HG03342 (cell line): ENCODE results near the gene SPR.

Experiments used
- ATAC-seq: cut with Tn5 transposase; IDR thresholded peaks from one replicate; pipeline ENCODE4 v1.9.1; 2021; ENCODE audit warnings: mild to moderate bottlenecking, moderate library complexity; ENCODE audit not compliant: unreplicated experiment

The SPR gene

DNA sequence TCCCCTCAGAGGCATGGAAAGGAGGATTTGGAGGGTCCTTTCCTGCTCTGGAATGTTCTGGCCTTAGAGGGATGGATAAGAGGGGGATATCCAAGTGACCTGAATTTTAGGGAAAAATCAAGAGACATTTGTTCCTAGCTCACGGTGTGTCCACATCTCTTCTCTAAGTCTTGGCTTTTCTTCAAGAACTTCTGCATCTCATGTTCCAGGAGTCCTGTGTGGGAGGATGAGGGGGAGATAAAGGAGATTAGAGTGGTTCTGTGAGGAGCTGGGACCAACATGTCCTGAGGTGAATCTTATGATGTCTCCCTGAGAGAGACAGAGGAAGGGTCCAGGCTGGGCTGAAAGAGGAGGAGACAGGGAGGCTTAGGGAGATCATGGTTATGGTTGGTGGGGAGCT, 41.8 kb downstream of the SPR start:
- ATAC-seq = no peak

DNA sequence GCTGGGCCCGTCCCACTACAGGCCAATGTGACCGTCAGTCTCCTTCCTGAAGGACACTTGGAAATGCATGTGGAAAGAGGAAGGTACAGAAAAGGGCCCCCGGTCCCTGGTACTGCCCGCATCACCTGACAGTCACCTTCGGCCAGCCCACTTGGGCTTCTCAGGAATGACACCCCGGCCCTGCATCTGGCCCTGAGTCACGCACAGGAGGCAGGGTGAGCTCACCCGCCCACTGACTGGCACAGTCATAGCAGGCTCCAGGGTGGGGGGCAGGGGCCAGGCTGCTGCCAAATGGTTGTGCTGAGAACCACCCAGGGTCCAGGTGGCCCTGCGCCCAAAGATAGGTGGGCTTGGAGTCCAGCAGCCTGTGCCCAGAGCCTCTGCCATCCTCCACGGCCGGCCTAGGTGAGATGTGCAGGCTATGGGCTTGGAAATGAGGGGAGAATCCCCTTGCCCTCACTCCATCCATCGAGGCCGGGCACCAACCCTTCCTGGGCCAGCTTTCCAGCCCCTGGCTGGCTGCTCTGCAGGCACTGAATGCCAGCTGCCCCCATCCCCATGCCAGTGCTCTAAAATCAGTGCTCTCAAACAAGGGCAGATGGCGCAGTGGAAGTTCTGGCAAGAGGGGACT, 44.2 kb downstream of the SPR start:
- no peak for ATAC-seq

DNA sequence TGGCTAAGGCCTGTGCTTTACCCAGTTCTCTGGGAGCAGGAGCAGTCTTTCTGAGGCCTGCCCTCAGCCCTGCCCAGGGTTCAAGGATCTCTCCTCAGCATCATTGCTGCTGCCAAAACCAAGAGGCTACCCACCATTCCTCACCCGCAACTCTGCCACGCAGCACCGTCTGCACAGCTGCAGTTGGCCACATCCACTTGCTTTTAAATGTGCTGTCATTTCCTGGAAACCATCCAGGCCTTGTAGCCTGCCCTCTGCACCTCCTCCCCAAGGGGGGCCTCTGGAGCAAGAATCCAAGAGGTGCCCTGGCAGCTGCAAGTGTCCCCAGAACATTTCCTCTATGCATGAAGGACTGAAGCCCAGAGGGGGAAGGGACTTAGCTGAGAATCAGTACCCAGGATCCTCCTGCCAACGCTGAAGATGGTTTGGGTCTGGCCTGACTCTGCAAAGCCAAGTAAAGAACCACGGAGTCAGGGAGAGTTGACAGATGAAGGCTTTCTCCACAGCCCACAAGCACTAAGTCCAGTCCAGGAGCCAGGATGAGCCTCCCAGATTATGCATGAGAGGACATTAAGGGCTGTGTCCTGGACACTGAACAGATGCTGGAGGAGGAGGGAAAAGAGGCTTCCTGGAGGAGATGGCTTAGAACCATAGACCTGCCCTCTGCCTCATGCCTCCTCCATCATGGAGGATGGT, 45.0 kb downstream of the SPR start:
- ATAC-seq = no peak

DNA sequence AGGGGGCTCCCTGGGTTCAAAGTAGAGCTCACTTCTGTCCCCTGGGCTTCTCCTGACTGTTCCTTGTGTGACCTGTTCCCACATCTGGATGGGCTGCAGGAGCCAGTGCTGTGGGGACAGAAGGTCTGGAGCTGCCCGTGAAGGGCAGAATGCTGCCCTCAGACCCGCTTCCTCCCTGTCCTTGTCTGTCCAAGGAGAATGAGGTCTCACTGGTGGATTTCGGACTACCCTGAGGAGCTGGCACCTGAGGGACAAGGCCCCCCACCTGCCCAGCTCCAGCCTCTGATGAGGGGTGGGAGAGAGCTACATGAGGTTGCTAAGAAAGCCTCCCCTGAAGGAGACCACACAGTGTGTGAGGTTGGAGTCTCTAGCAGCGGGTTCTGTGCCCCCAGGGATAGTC, 45.6 kb downstream of the SPR start:
- no peak for ATAC-seq

DNA sequence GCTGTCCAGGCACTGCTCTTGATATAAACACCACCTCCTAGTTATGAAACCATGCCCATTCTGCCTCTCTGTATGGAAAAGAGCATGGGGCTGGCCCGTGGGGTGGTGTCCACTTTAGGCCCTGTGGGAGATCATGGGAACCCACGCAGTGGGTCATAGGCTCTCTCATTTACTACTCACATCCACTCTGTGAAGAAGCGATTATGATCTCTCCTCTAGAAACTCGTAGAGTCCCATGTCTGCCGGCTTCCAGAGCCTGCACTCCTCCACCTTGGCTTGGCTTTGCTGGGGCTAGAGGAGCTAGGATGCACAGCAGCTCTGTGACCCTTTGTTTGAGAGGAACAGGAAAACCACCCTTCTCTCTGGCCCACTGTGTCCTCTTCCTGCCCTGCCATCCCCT, 46.0 kb downstream of the SPR start:
- no peak for ATAC-seq

DNA sequence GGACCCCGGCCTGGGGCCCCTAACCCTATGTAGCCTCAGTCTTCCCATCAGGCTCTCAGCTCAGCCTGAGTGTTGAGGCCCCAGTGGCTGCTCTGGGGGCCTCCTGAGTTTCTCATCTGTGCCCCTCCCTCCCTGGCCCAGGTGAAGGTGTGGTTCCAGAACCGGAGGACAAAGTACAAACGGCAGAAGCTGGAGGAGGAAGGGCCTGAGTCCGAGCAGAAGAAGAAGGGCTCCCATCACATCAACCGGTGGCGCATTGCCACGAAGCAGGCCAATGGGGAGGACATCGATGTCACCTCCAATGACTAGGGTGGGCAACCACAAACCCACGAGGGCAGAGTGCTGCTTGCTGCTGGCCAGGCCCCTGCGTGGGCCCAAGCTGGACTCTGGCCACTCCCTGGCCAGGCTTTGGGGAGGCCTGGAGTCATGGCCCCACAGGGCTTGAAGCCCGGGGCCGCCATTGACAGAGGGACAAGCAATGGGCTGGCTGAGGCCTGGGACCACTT, 46.5 kb downstream of the SPR start:
- no peak for ATAC-seq

DNA sequence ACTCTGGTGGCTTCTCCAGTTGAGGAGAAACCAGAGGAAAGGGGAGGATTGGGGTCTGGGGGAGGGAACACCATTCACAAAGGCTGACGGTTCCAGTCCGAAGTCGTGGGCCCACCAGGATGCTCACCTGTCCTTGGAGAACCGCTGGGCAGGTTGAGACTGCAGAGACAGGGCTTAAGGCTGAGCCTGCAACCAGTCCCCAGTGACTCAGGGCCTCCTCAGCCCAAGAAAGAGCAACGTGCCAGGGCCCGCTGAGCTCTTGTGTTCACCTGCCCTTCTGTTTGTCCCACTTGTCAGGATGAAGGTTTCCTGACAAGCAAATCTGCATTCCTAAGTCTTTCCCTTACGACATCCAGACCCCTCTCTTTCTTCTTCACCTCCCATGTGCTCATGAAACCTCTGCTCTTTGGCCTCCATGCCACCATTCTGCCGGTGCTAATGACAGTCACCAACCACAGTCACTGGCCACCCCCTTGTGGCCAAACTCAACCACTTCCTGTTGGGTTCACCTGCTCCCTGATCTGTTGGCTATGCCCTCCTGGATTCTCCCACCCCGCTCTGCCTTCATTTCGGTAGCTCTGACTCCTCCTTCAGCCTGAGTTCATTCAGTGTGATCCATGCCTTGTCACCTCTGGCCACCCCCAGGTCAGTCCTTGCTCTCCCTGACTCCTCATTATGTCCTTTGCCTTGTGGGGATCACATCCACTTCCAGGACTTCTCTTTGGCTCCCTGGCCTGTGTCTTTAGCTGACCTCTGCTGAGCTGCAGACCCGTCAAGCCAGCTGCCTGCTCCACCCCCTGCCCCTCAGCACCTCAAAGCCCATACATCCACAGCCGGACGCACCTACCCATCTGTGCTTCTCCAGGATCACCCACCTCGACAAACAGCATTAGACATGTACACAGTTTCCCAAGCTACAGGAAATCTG, 47.7 kb downstream of the SPR start:
- ATAC-seq = no peak

DNA sequence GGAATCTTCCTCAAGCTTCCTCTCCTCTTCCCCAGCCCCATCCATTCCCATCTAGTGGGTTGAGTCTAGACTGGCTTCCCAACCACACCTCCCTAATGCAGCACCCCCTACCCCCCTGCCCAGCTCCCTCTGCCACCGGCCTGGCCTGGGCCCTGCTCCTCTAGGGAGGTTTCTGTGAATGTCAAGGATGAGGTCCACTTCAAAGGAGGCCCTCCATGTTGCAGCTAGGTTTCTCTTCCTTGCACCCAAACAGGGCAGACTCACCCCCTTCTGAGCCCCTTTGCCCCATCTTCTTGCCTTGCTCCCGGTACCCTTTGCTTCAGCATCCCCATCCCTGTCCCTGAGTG, 48.4 kb downstream of the SPR start:
- ATAC-seq = no peak

DNA sequence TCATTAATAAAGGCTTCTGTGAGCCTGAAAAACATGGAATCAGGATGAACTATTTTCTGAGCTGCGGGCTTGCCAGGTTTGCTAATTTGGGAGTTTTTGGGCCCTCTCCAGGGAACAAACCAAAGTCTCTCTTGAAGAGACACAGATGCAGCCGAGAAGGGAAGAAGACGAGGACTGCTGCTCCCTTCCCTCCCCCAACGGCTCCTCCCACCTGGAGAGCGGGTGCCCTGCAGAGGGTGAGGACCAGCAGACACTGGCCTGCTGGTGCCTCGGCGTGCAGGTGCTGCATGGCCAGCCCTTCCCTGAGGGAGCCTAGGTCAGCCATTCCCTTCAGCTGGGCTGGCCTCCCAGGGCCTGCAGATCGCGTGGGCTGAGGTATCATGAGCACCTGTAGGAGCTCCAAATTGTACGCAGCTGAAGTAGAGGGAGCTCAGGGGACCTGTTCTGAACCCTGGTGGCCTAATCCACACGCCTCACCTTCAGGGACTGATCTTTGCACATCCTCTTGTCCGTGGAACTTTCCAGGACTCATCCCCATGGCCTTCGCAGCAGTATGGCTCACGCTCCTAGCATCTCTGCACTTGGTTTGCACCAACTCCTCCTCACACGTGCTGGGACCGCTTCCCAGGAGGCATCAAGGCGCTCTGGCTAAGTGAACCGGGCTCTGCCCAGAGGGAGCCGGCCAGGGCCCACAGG, 49.6 kb downstream of the SPR start:
- ATAC-seq = no peak

DNA sequence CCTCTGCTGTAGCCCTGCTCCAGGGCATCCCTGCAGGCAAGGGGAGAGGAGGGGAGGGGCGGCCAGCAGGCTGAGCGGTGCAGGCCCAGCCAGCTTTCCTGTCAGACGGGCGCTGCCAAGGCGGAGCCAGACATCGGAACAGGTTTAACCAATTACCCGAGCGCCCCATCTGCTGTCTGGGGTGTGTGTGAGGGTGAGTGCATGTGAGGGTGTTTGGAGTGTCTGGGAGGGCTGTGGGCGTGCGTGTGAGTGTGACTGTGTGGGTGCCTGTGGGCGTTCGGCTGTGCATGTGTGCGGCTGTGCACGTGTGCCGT, 50.1 kb downstream of the SPR start:
- ATAC-seq = no peak

DNA sequence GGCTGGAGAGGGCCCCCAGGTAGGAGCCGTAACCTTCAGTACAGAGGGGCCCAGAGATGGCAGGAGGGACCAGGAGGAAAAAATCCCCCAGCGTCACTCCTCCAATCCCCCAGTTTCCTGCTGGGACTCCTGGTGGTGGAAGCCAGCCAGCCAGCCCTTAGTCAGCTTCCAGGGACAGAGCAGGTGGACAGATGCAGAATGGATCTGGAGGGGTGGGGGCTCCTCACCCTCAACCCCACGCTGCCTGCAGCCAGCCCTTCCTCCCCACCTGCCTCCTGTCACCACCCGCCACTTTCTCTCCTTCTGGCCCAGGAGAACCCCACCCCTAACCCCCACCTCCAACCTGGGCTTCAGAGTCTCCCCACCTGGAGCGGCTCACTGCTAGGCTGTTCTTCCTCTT, 51.2 kb downstream of the SPR start:
- ATAC-seq = no peak

DNA sequence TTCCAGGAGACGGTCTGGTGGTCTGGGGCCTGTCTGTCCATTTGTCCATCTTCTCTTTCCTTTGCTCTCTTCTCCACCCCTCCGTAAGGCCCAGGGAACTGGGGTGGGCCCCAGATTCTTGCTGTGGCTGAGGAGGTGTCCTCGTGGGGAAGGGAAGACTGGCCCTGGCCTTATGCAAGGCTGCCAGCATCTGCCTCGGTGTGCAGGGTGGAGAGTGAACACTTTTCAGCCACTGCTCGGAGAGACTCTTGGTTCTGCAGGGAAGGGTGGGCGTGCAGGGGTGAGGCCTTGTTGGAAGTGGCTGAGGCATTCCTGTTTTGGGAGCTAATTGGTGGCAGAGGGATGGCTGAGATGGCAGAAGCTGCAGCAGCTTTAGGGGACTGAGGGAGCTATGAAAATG, 53.2 kb downstream of the SPR start:
- ATAC-seq = no peak

DNA sequence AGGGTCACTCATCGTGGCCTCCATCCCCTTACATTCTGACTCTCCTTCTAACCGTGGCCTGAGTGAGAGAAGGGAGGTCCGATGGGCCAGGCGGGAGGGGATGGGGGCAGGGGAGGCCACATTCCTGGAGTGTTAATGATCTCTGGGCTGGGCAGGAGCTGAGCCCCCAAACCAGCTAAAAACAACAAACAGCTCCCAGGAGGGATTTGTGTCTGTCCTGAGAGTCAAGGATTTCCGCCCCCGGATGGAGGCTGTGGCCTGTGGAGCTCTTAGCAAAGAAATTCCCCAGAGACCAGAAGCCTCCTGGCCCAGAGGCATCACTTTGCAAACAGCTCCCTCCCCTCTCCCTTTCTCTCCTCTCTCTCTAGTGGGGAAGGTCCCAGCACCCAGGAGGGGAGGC, 53.6 kb downstream of the SPR start:
- no peak for ATAC-seq
